ENCODE results near the gene PTK6.
"Not testable (repeated sequence)": the region's sequence is repeated elsewhere in the genome, so short reads cannot be mapped to it uniquely, and the experiment has no call there.

Gene PTK6

GRCh38 chr20:63484236-63484635 lies 52.9 kb downstream of the PTK6 start:
- TF ChIP-seq CTCF (IDR thresholded peaks at IDR 0.05), result no peak
- no peak overlapping the region for H3K4me3 ChIP-seq
- no peak overlapping the region for H3K27ac ChIP-seq
- no peak for DNase-seq (ENCODE audit: low spot score)

- Histone ChIP-seq H3K4me3 (no peak overlapping the region), H3K27ac (no peak overlapping the region)
- no peak for DNase-seq (ENCODE audit: low spot score)
- no peak for TF ChIP-seq CTCF (IDR thresholded peaks at IDR 0.05)
Observed at GRCh38 chr20:63483834-63484233, 53.3 kb downstream of the PTK6 start.

GRCh38 chr20:63482021-63482587 lies 55.1 kb downstream of the PTK6 start:
- DNase-seq (ENCODE audit: low spot score), result no peak
- Histone ChIP-seq H3K27ac (no peak overlapping the region), H3K4me3 (no peak overlapping the region)
- TF ChIP-seq CTCF (IDR thresholded peaks at IDR 0.05), result no peak

GRCh38 chr20:63481503-63481902 lies 55.7 kb downstream of the PTK6 start:
- no peak overlapping the region for H3K27ac ChIP-seq
- DNase-seq (ENCODE audit: low spot score), result no peak
- H3K4me3 ChIP-seq, result no peak overlapping the region
- TF ChIP-seq CTCF (IDR thresholded peaks at IDR 0.05), result no peak

GRCh38 chr20:63479695-63480419 lies 57.3 kb downstream of the PTK6 start:
- H3K27ac ChIP-seq; DNase-seq (ENCODE audit: low spot score); H3K4me3 ChIP-seq: not testable (repeated sequence)

GRCh38 chr20:63478346-63479302 lies 58.6 kb downstream of the PTK6 start:
- Histone ChIP-seq H3K27ac (no peak overlapping the region), H3K4me3 (no peak overlapping the region)
- DNase-seq (ENCODE audit: low spot score), result no peak
- TF ChIP-seq CTCF (IDR thresholded peaks at IDR 0.05), result no peak
